ENCODE results near the gene PLN.

PLN gene
- 0 to 0.45 (median 0) reads per million in 9 experiments for total RNA-seq

DNA sequence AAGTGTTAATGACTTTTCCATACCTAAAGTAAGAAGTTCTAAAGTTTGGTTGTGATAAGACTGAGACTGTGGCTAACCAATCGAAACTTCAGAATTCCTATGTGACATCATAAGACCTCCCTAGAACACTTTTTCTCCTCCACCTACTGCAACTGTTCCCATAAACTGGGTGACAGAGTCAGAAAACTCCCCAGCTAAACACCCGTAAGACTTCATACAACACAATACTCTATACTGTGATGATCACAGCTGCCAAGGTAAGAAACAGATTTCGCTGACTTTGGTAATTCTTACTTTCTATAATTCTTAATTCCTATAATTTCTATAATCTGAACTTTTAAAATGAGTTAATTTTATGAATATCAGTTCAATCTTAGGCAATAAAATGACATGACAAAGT is at the start of gene PLN:
TSS of gene PLN (plus strand) at position 161 of the 400 bp plus-strand sequence. CDS start 10,626 bp downstream, outside the sequence.
- H3K27ac Mint-ChIP-seq: no peak within 1 kb of the TSS
- H3K4me3 Mint-ChIP-seq: no peak within 1 kb of the TSS
- no peaks in the 10 kb centered on the region for H3K36me3 Mint-ChIP-seq (ENCODE audit: insufficient read depth)
- no peak for DNase-seq
- ATAC-seq (replicated peaks): no peak
- no peaks in the 10 kb centered on the region for H3K9me3 Mint-ChIP-seq
- no peaks in the 10 kb centered on the region for H3K27me3 Mint-ChIP-seq
- H3K4me1 Mint-ChIP-seq (ENCODE audit: low read depth in 2 of 2): peaks cover 9 to 34% of the 10 kb centered on the region in 2 donors

DNA sequence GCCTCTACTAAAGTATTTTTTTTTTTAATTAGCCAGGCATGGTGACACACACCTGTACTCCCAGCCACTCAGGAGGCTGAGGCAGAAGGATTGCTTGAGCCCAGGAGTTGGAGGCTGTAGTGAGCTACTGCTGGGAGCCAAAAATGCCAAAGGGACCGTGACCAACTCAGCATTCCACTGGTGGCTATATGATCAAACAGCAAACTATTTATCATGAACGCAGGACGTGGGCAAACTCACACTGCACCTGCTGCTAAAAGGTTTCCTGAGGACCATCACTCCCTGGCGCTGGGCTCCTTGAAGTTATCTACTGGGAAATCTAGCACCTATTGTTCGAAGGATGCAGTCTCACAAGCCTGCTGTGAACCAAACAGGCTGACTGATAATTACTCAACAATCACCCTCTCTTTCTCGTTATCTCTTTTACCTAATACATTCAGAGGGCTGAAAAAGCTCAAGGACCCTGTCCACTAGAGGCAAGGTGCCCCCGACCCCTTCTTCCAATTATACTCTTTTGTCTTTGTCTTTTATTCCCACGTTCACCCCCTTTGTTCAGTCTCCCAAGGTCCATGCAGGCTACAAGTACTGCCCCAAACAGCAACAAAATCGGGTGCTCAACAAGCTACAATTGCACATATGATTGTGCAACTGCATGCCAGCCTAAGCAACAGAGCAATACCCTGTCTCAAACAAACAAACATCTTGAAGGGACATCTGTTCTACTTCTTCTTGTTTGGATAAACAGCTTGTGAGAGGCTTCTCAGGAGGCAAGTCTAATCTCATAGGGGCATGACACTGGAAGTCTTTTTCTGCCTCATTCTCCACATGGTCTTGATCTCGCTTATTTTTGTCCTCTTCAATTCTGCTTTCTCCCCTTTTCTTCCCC is 47.7 kb upstream of the PLN start:
- ATAC-seq (replicated peaks) (no peak), DNase-seq (no peak)
- no peak overlapping the region for H3K27ac Mint-ChIP-seq
- no peak overlapping the region for H3K4me3 Mint-ChIP-seq
- no peaks in the 10 kb centered on the region for H3K27me3 Mint-ChIP-seq
- H3K36me3 Mint-ChIP-seq (ENCODE audit: insufficient read depth): peaks cover 25% of the 10 kb centered on the region
- no peaks in the 10 kb centered on the region for H3K9me3 Mint-ChIP-seq
- H3K4me1 Mint-ChIP-seq (ENCODE audit: low read depth in 2 of 2): peaks cover 6 to 18% of the 10 kb centered on the region in 2 donors

DNA sequence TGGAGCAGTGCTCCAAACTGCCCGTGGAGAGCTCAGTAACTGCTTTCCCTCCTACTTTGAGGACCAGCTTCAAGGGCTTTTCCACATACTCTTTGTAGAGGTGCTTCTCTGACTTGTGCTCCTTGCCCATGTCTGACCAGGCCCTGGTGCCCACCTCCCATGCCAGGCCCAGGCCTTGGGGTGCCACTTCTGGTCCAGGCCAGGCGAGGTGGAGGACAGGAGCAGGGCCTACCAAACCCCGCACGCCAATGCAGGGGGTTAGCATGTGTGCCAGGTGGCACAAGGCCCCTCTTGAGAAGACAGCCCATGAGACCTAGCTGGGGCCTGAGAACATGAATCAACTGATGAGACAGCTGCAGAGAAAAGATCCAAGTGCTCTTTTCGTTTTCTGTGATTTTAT is 47.0 kb upstream of the PLN start:
- no peak for ATAC-seq (replicated peaks)
- H3K9me3 Mint-ChIP-seq: no peaks in the 10 kb centered on the region
- H3K4me1 Mint-ChIP-seq (ENCODE audit: low read depth in 2 of 2): peaks cover 7 to 19% of the 10 kb centered on the region in 2 donors
- no peaks in the 10 kb centered on the region for H3K27me3 Mint-ChIP-seq
- peak overlapping the region; percentile 11 to 84 for H3K27ac Mint-ChIP-seq
- no peak overlapping the region for H3K4me3 Mint-ChIP-seq
- no peak for DNase-seq
- H3K36me3 Mint-ChIP-seq (ENCODE audit: insufficient read depth): peaks cover 26% of the 10 kb centered on the region

DNA sequence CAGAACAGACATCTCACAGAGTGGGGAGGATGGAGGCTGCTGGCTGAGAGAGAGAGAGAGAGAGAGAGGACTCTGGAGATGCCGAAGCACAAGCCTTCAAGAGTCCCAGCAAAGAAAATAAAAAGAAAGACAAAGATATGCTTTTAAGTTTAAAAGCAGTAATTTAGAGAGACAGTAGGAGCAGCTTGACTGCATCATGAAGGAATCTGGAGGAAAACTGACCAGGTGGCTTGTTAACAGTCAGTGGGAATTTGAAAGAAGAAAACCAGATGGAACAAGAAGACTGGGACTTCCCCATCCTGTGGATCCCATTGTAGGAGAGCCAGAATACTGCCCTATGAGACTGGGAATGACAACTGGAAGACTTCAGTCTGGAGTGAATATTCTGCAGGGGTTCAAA is 46.3 kb upstream of the PLN start:
- Mint-ChIP-seq H3K9me3 (no peaks in the 10 kb centered on the region), H3K36me3 (ENCODE audit: insufficient read depth) (peaks cover 26% of the 10 kb centered on the region), H3K27ac (peak overlapping the region; percentile 11 to 84), H3K4me3 (no peak overlapping the region), H3K27me3 (no peaks in the 10 kb centered on the region), H3K4me1 (ENCODE audit: low read depth in 2 of 2) (peaks cover 9 to 23% of the 10 kb centered on the region in 2 donors)
- DNase-seq (no peak), ATAC-seq (replicated peaks) (no peak)

DNA sequence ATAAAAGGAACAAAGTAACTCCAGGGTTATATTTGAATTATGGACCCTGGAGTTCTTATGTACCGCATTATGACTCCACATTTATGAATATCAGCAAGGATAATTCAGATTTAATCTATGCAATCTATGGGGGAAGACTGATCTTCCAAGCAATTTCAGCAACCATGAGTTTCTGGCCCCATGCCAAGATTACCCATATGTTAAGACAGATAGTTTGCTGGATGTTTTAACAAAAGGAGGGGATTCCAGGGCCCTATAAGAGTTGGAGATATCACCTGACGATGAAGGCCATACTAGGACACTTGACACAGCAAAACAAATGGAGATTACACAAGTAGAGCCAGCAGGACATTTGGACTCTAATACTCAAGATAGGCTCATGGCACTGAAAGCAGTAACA is 45.9 kb upstream of the PLN start:
- ATAC-seq (replicated peaks) (no peak), DNase-seq (no peak)
- Mint-ChIP-seq H3K36me3 (ENCODE audit: insufficient read depth) (peaks cover 26% of the 10 kb centered on the region), H3K4me3 (no peak overlapping the region), H3K27ac (no peak overlapping the region), H3K27me3 (no peaks in the 10 kb centered on the region), H3K9me3 (no peaks in the 10 kb centered on the region), H3K4me1 (ENCODE audit: low read depth in 2 of 2) (peaks cover 11 to 27% of the 10 kb centered on the region in 2 donors)

DNA sequence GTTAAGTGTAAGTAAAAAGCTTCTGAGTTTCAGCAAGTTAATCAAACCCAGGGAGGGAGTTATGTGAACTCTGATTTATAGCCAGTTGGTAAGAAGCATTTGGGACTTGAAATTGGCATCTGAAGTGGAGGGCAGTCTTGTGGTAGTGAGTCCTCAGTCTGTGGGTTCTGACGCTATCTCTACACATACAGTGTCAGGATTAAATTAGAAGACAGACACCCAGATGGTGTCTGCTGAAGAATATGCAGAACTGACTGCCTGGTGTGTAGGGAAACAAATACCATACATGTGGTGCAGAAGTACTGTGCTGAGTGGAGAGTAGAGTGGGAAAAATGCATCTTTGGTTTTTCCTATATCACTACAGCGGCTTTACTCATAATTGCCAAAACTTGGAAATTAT is 43.5 kb upstream of the PLN start:
- no peak for DNase-seq

DNA sequence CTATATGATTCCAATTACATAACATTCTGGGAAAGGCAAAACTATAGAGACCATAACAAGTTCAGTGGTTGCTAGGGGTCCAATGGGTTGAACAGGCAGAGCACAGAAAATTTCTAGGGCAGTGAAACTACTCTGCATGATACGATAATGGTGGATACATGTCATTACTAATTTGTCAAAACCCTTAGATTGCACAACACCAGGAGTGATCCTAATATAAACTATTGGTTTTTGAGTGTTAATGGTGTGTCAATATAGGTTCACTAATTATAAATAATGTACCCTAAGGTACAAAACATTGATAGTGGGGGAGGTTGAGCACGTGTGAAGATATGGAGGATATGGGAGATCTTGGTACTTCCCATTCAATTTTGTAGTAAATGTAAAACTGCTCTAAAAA is 42.4 kb upstream of the PLN start:
- ATAC-seq (replicated peaks): no peak

More for the DNA sequence above, 43.5 kb upstream of the PLN start:
- Mint-ChIP-seq H3K27ac (no peak overlapping the region), H3K4me3 (no peak overlapping the region), H3K36me3 (ENCODE audit: insufficient read depth) (peaks cover 23% of the 10 kb centered on the region), H3K27me3 (no peaks in the 10 kb centered on the region), H3K9me3 (no peaks in the 10 kb centered on the region), H3K4me1 (ENCODE audit: low read depth in 2 of 2) (peaks cover 14 to 27% of the 10 kb centered on the region in 2 donors)
- no peak for ATAC-seq (replicated peaks)

DNA sequence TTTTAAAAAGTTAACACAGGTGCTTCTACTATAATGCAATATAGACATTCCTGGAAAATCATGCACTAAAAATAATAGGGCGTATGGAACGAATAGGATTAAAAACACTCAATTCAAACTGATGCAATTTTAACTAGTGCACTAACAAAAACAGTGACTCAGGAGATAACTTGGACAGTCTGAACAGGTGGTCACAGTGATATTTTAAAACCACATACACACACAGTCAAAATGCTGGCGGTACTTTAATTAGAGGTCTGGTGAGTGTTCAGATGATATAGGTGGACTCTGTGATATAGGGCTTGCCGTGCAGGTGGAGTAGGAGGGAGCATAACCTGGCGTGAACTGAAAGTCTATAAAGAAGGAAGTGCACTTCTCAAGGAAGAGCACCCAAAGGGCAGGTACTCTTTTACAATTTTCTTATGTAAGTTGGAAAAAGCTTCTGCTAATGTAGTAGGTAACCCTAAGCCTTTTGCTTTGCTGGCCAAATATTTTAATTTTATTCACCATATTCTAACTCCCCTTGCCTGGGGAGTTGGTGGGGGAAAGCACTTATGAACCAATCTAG is 41.9 kb upstream of the PLN start:
- DNase-seq (no peak), ATAC-seq (replicated peaks) (no peak)
- Mint-ChIP-seq H3K27me3 (no peaks in the 10 kb centered on the region), H3K9me3 (no peaks in the 10 kb centered on the region), H3K4me1 (ENCODE audit: low read depth in 2 of 2) (peaks cover 8 to 19% of the 10 kb centered on the region in 2 donors), H3K4me3 (no peak overlapping the region), H3K36me3 (ENCODE audit: insufficient read depth) (peaks cover 21% of the 10 kb centered on the region), H3K27ac (no peak overlapping the region)

More for the DNA sequence above, 42.4 kb upstream of the PLN start:
- peaks cover 11 to 24% of the 10 kb centered on the region in 2 donors for H3K4me1 Mint-ChIP-seq (ENCODE audit: low read depth in 2 of 2)
- no peak for DNase-seq
- no peak overlapping the region for H3K4me3 Mint-ChIP-seq
- H3K27me3 Mint-ChIP-seq: no peaks in the 10 kb centered on the region
- no peak overlapping the region for H3K27ac Mint-ChIP-seq
- peaks cover 23% of the 10 kb centered on the region for H3K36me3 Mint-ChIP-seq (ENCODE audit: insufficient read depth)
- H3K9me3 Mint-ChIP-seq: no peaks in the 10 kb centered on the region

DNA sequence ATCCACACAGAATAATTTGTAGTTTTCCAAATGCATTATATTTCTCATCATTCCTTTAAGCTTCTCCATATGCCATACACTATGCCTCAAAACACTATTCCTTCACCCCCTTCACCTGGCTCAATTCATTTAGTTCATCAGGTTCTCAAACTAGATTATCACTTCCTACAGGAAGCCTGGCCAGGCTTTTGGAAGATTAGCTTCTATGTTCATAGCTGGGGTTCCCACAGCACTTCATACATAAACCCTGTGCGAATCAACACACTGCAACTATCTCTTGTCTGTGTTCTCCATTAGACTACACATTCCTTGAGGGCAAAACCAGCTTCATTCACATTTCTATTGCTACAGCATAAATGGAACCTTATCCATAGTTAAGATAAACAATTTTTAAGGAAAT is 40.5 kb upstream of the PLN start:
- ATAC-seq (replicated peaks) (no peak), DNase-seq (no peak)
- H3K36me3 Mint-ChIP-seq (ENCODE audit: insufficient read depth): peaks cover 17% of the 10 kb centered on the region
- no peaks in the 10 kb centered on the region for H3K27me3 Mint-ChIP-seq
- H3K27ac Mint-ChIP-seq: peak overlapping the region in 1 of 2 donors; percentile 9
- H3K9me3 Mint-ChIP-seq: no peaks in the 10 kb centered on the region
- H3K4me3 Mint-ChIP-seq: no peak overlapping the region
- peaks cover 12 to 24% of the 10 kb centered on the region in 2 donors for H3K4me1 Mint-ChIP-seq (ENCODE audit: low read depth in 2 of 2)

DNA sequence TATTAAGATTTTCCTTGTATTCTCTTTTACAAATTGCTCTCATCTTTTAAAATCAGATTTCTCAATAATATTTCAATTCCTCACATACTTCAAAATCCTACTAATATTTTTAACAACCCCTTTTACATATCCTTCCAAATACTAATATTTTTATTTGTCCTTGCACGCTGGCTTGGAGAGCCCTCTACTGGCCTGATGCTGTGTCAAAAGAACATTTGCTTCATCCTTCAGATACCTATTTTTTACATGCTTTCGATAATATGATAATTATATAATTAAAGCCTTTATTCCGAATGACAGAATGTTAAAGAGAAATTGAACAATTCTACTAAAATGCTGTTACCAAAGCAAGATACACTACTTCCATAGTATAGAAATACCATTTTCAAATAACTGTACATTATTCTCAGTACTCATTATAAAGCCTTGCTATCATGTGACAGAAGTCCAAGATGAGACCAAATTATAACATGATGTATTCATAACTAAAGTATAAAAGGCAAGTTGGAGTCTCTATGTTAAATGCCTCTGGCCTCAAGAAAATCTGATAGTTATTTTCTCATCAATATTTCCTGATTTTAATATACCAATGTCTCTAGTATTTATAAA is 39.0 kb upstream of the PLN start:
- Mint-ChIP-seq H3K27me3 (no peaks in the 10 kb centered on the region), H3K27ac (peak overlapping the region in 1 of 2 donors; percentile 24), H3K9me3 (no peaks in the 10 kb centered on the region), H3K4me3 (no peak overlapping the region), H3K36me3 (ENCODE audit: insufficient read depth) (peaks cover 5% of the 10 kb centered on the region), H3K4me1 (ENCODE audit: low read depth in 2 of 2) (peaks cover 13 to 36% of the 10 kb centered on the region in 2 donors)
- ATAC-seq (replicated peaks) (no peak), DNase-seq (no peak)

DNA sequence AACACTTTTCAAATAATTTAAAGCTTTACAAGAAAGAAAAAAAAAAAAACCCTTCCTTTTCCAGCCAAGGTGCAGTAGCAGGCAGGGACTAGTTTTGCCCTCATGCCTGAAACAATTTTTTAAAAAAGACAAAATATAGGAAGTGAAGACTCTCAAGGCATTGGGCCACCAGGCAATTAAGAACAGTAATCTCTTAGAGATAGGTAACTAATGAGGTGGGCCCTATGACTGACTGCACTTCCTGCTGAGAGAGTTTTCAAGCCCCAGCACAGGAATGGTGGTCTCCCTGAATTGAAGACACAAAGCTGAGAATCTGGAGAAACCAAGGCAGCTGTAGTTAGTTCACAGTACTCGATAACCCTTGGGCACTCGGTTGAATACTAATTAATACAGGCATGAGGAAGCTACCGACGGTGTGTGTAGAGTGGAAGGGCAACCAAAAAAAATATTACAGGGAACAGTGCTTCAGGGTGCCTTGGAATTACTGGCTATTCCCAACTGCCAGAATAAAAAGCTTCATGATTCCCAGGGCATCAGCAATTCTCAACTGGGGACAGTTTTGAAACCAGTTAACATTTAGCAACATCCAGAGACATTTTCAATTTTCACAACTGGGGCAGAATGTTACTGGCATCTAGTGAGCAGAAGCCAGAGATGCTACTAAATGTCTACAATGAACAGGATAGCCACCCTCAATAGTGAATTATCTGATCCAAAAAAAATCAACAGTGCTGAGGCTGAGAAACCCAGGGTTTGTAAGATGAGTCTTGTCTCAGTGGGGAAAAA is 36.0 kb upstream of the PLN start:
- DNase-seq (no peak), ATAC-seq (replicated peaks) (no peak)
- no peaks in the 10 kb centered on the region for H3K9me3 Mint-ChIP-seq
- H3K36me3 Mint-ChIP-seq (ENCODE audit: insufficient read depth): peaks cover 5% of the 10 kb centered on the region
- peaks cover 16 to 50% of the 10 kb centered on the region in 2 donors for H3K4me1 Mint-ChIP-seq (ENCODE audit: low read depth in 2 of 2)
- peak overlapping the region; percentile 15 to 69 for H3K27ac Mint-ChIP-seq
- H3K4me3 Mint-ChIP-seq: no peak overlapping the region
- no peaks in the 10 kb centered on the region for H3K27me3 Mint-ChIP-seq

DNA sequence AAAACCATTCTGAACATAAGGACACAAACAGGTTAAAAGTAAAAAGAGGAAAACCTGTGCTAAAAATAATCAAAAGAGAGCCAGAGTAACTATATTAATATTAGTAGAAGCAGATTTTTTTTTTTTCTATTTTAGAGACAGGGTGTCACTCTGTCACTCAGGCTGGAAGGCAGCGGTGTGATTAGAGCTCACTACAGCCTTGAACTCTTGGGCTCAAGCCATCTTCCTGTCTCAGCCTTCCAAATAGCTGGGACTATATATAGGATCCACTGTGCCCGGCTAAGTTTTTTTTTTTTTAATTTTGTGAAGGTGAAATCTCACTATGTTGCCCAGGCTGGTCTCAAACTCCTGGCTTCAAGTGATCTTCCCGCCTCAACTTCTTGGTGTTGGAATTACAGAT is 33.4 kb upstream of the PLN start:
- Mint-ChIP-seq H3K9me3 (no peaks in the 10 kb centered on the region), H3K4me3 (no peak overlapping the region), H3K36me3 (ENCODE audit: insufficient read depth) (peaks cover 13% of the 10 kb centered on the region), H3K4me1 (ENCODE audit: low read depth in 2 of 2) (peaks cover 18 to 64% of the 10 kb centered on the region in 2 donors), H3K27ac (peak overlapping the region in 1 of 2 donors; percentile 15), H3K27me3 (no peaks in the 10 kb centered on the region)
- ATAC-seq (replicated peaks): no peak
- no peak for DNase-seq

DNA sequence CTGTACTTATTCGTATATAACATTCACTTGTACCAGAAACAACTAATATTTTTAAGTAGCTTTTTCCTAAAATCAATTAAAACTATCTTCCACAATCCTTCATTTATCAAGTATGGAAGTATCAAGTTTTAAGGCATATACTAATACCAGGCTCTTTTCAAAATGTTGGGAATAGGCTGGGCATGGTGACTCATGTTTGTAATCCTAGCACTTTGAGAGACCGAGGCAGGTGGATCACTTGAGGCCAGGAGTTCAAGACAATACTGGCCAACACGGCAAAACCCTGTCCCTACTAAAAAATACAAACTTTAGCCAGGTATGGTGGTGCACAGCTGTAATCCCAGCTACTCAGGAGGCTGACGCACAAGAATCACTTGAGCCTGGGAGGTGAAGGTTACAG is 25.7 kb upstream of the PLN start:
- H3K9me3 Mint-ChIP-seq: no peaks in the 10 kb centered on the region
- DNase-seq: no peak
- ATAC-seq (replicated peaks): no peak
- H3K27ac Mint-ChIP-seq: no peak overlapping the region
- no peak overlapping the region for H3K4me3 Mint-ChIP-seq
- no peaks in the 10 kb centered on the region for H3K27me3 Mint-ChIP-seq
- H3K36me3 Mint-ChIP-seq (ENCODE audit: insufficient read depth): peaks cover 34% of the 10 kb centered on the region
- peaks cover 21 to 34% of the 10 kb centered on the region in 2 donors for H3K4me1 Mint-ChIP-seq (ENCODE audit: low read depth in 2 of 2)

Data from effector memory CD8-positive, alpha-beta T cell (primary cell).